Right atrium auricular region (tissue), 2 donors: ENCODE results near the gene ZIM2. TPM values are rescaled to one million over a fixed set of nuclear protein-coding genes. Genes with fewer than 3 reads are reported as not detected.

ENCODE experiments used
- DNase-seq: peaks from one replicate; pipeline ENCODE4 v3.0.0-alpha.2; 2019; ENCODE audit warnings: low spot score
- H3K27ac ChIP-seq, 2 donors: fragments of 200-600 bp; sonication (generic); 1 replicate in 1 of 2; 2 replicates in 1 of 2; pipeline ENCODE4 v1.5.1; 2016 to 2019
- H3K27me3 ChIP-seq, 2 donors: fragments of 200-600 bp; sonication (generic); one replicate each; pipeline versions ENCODE4 v1.5.1 to v1.6.0; 2017 to 2019
- H3K36me3 ChIP-seq: fragments of 200-600 bp; sonication (generic); one replicate; pipeline ENCODE4 v1.5.1; 2016
- H3K4me1 ChIP-seq, 2 donors: fragments of 200-600 bp; sonication (generic); one replicate each; pipeline versions ENCODE4 v1.5.1 to v1.6.0; 2017 to 2019
- H3K4me3 ChIP-seq, 2 donors: fragments of 200-600 bp; sonication (generic); 1 replicate in 1 of 2; 2 replicates in 1 of 2; pipeline ENCODE4 v1.5.1; 2017 to 2019; ENCODE audit warnings: mild to moderate bottlenecking in 1 of 2, moderate library complexity in 1 of 2
- H3K9me3 ChIP-seq, 2 donors: fragments of 200-600 bp; sonication (generic); one replicate each; pipeline ENCODE4 v1.5.1; 2019
- total RNA-seq, 2 donors: library from RNA; depleted of rRNA; stranded (reverse); fragments of >200 nt; gene quantifications; one replicate each; pipeline ENCODE4 v1.1.0, GENCODE V29; 2016
- TF ChIP-seq, protein P1 (sequence below), 2 donors: fragments of 200-600 bp; sonication (generic); IDR thresholded peaks; one replicate each; pipeline ENCODE4 v1.5.1; 2019; ENCODE audit warnings: antibody characterized with exemption in 2 of 2

ZIM2 gene
- total RNA-seq, 2 donors from 2014 or later, result not detected

DNA sequence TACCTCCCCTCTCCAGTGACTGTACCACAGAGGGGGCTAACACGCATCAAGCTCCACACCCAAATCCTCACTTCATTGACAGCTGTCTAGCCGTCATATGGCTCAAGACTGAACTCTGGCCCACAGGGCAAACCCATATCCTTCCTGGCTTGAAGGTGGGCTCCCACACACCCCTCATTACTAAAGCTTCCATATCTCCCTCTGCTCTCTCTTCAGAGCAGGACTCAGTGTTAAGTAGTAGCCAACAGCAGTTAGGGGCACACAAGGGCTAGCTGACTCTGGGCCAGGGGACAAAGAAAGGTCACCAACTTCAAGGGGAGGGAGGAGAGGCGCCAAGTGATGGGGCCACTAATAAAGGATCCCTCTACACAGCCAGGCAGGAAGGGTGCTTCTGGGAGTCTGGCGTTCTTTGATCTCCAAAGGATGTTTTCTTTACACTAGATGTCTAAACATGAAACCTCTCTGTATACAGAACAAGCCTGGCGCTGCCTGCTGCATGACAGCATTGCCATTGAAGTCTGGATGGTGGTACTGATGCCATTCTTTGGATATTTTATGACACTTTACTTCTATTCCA is 8.1 kb downstream of the ZIM2 start:
- Histone ChIP-seq H3K27me3 (no peaks in the 10 kb centered on the region), H3K4me3 (no peak overlapping the region), H3K9me3 (no peaks in the 10 kb centered on the region), H3K27ac (no peak overlapping the region), H3K36me3 (no peaks in the 10 kb centered on the region), H3K4me1 (no peaks in the 10 kb centered on the region)
- TF ChIP-seq, protein P1, sequence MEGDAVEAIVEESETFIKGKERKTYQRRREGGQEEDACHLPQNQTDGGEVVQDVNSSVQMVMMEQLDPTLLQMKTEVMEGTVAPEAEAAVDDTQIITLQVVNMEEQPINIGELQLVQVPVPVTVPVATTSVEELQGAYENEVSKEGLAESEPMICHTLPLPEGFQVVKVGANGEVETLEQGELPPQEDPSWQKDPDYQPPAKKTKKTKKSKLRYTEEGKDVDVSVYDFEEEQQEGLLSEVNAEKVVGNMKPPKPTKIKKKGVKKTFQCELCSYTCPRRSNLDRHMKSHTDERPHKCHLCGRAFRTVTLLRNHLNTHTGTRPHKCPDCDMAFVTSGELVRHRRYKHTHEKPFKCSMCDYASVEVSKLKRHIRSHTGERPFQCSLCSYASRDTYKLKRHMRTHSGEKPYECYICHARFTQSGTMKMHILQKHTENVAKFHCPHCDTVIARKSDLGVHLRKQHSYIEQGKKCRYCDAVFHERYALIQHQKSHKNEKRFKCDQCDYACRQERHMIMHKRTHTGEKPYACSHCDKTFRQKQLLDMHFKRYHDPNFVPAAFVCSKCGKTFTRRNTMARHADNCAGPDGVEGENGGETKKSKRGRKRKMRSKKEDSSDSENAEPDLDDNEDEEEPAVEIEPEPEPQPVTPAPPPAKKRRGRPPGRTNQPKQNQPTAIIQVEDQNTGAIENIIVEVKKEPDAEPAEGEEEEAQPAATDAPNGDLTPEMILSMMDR (IDR thresholded peaks at IDR 0.05), result no peak
- DNase-seq, result no peak

DNA sequence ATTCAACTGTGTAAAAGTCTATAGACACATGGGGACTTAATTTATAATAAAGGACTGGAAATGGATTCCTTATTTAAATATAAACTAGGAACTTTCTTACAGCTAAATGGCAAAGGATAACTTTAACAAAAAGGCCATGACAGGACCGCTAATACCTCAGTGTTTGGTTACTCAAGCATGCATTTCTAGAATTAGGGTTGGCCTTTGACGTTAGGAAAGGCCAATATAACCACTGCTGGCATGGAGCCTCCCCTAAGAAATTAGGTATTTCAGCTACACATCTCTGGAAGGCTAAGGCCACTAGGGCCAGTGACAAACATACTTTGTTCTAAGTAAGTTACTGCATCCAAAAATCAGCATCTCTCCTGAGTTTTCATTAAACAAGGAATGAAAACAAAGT is 9.3 kb downstream of the ZIM2 start:
- Histone ChIP-seq H3K9me3 (no peaks in the 10 kb centered on the region), H3K27ac (no peak overlapping the region), H3K4me1 (no peaks in the 10 kb centered on the region), H3K27me3 (no peaks in the 10 kb centered on the region), H3K36me3 (no peaks in the 10 kb centered on the region), H3K4me3 (no peak overlapping the region)
- TF ChIP-seq, protein P1 (IDR thresholded peaks at IDR 0.05), result no peak
- DNase-seq, result no peak

DNA sequence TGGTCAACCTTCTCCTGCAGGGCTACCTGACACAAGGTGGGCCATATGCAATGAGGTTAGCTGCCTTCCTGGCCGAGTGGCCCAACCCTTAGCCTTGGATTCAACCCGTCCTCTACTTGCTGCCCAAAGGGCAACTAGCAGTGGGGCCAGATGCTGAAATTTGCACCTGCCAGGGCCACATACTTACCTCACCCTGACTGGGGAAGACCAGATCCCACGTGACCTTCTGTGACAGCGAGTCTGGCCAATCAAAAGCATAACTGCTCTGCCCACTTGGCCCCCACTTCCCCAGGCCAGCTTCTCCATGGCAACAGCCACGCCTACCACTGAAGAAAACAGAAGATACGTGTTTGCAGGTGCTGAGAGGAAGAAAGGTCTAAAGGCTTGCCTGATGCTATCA is 10.9 kb downstream of the ZIM2 start:
- no peaks in the 10 kb centered on the region for H3K9me3 ChIP-seq
- H3K27ac ChIP-seq, result no peak overlapping the region
- H3K27me3 ChIP-seq, result no peaks in the 10 kb centered on the region
- TF ChIP-seq, protein P1 (IDR thresholded peaks at IDR 0.05), result no peak
- no peak overlapping the region for H3K4me3 ChIP-seq
- no peaks in the 10 kb centered on the region for H3K4me1 ChIP-seq
- no peaks in the 10 kb centered on the region for H3K36me3 ChIP-seq
- DNase-seq, result no peak

DNA sequence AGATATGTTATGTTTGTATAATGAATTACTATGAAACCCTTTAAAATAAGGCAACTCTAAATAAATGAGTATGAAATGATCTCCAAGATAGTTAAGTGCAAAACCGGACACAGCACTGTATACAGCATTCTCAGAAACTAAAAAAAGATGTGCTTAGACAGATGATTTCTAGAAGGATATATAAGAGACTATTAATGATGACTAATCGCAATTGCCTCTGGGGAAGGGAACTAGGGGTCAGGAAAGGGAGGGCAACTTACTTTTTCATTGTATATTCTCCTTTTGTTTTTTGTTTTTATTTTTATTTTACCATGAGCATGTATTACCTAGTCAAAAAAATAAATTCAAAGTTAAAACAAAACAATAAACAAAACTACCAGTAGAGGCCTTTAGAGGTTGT is 12.8 kb downstream of the ZIM2 start:
- no peaks in the 10 kb centered on the region for H3K4me1 ChIP-seq
- H3K36me3 ChIP-seq, result no peaks in the 10 kb centered on the region
- no peak overlapping the region for H3K4me3 ChIP-seq
- H3K27me3 ChIP-seq, result no peaks in the 10 kb centered on the region
- DNase-seq, result no peak
- TF ChIP-seq, protein P1 (IDR thresholded peaks at IDR 0.05), result no peak
- H3K9me3 ChIP-seq, result no peaks in the 10 kb centered on the region
- H3K27ac ChIP-seq, result no peak overlapping the region

DNA sequence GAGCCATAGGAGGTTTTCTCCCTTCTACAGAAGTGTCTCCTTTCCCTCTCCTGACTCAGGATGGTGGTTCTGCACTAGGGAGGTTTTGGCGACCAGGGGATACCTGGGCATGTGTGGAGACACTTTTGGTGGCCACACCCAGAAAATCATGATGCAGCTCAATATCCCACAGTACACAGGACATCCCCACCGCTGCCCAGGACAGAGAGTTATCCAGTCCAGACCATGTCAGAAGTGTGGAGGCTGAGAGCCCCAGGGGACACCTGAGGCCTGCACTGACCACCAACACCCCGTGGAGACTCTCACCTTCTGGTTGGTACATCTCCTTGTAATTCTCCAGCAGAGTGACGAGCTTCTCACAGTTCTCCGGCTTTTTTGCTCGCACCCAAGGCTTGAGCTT is 16.6 kb downstream of the ZIM2 start:
- H3K27ac ChIP-seq, result no peak overlapping the region
- no peaks in the 10 kb centered on the region for H3K27me3 ChIP-seq
- H3K4me1 ChIP-seq, result no peaks in the 10 kb centered on the region
- H3K4me3 ChIP-seq, result no peak overlapping the region
- H3K36me3 ChIP-seq, result peaks cover 4% of the 10 kb centered on the region
- no peak for DNase-seq
- no peaks in the 10 kb centered on the region for H3K9me3 ChIP-seq
- TF ChIP-seq, protein P1 (IDR thresholded peaks at IDR 0.05), result no peak

DNA sequence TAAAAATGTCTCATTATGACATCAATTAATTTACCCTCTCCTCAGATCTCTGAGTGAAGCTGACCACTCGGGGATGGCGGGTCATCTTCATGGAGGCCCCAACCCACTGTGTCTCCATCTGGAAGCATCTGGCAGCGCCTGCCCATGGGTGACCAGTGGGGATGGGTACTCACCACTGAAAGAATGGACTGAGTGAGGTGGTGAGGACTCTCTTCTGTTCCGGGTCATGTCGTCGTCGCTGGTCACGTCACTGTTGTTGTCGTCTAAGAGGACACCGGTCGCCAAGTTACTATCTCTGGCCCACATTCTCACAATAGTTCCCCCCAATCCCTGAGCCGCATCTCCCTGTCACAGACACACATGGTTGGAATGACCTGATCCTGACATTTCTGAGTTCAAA is 17.1 kb downstream of the ZIM2 start:
- Histone ChIP-seq H3K9me3 (no peaks in the 10 kb centered on the region), H3K4me1 (no peaks in the 10 kb centered on the region), H3K4me3 (no peak overlapping the region), H3K27me3 (no peaks in the 10 kb centered on the region), H3K36me3 (peaks cover 4% of the 10 kb centered on the region), H3K27ac (no peak overlapping the region)
- TF ChIP-seq, protein P1 (IDR thresholded peaks at IDR 0.05), result no peak
- DNase-seq, result no peak
